ENCODE results near the gene PPP1R36.
"Not testable (repeated sequence)": the region's sequence is repeated elsewhere in the genome, so short reads cannot be mapped to it uniquely, and the experiment has no call there.

PPP1R36 gene

DNA sequence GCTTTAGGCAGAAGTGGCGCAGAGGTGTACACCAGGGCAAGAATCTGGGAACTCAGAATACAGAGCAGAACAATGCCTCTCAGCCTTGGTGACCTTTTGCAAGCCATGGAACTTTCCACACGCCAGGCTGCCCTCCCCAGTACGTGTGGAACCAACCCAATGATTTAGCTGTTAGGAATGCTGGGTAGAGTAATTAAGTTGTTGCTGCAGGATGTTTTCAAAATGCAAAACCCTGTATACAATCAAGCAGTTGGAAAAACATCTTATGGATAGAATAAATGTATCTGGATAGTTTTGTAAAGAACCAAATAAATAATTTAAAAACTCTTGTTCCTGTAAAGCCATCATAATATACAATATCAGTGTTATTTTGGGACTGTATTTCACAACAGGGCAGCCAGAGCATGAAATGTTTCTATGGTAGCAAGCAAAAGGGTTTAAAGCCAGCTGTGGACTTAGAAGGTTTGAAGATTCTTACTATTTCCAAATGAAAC is 19.4 kb downstream of the PPP1R36 start:
- DNase-seq (ENCODE audit: low spot score): no peak

GRCh38 chr14:64569646-64570045 is 19.9 kb downstream of the PPP1R36 start:
- not testable (repeated sequence) for DNase-seq (ENCODE audit: low spot score)

DNA sequence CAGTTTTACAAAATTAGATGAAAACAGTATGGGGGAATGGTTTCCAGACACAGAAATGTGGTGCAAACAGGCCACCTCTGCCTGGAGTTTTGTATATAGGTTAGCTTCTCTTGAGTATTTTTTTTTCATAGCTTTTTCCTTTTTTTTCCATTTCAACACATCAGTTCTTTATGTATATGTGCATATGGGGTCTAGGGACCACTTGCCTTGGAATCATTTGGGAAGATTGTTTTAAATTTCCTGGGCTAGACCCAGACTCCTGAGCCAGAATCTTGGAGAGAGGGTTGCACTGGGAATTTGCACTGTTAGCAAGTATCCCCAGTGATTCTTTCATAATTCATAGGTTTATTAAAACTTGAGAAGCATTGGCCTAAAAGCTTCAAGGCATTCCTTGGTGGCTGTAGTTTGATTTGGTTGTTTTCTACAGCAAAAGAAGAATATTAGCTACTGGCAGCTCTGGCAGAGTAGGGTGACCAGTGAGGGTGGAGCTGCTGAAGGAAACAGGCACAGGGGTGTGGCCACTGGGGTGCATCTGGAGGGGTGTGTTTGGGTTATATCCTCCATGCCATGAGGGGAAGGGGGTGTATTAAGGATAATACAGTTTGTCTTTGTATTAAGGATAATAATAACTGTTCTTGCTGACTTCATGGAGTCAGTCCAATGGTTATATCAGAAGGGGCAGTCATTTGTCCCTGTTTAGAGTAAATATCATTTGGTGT is 22.8 kb downstream of the PPP1R36 start:
- DNase-seq (ENCODE audit: low spot score): no peak

GRCh38 chr14:64573109-64573508 is 23.3 kb downstream of the PPP1R36 start:
- no peak for DNase-seq (ENCODE audit: low spot score)

DNA sequence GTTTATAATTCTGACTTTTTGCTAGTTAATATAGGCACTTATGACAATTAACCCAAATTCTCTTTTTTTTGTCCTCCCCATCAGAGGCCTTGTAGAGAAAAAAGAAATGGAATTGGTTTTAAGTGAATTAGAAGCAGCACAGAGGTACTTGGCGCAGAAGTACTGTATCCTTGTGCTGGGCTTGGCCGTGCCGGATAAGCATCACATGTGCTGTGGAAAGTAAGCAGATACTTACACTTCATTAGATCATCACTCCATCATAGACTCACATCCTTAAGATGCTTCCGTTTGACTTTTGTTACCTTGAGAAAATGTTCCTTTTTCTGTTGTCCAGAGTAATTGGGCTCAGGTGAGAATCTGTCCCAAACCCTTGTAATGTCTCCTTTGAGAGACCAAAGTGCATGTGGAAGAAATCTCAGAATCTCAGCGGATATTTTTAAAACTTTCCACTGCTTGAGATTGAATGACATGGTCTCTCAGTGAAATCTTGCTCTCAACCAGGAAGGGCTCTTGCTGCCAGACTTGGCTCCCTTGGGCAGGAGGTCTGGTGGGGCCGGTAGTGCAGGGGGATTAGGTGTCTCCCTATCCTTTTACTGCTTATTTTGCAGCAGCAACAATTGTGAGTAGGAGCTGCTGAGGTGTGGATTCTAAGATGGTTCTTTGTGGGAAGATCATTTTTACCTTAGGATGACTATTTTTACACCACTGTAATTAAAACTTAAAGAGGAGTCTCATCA is 24.8 kb downstream of the PPP1R36 start:
- DNase-seq (ENCODE audit: low spot score): no peak

GRCh38 chr14:64577211-64577610 is 27.4 kb downstream of the PPP1R36 start:
- DNase-seq (ENCODE audit: low spot score): no peak

DNA sequence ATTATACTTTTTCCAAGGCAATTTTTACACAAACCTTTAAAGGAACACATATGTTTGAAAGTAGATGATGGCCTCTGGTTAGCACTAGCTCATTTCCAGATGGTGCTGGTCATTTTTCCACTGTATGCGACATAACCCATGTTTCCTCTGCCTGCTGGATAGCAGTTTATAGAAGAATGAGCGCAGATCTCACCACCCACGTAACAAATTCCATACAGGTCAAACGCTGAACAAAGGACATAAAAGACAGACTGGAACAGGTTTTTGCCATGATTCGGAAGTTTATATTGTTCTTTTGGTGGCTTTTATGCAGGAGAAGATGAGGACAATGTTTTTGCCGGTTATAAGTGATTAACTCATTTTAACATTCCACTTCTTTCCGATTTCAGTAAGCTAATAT is 30.7 kb downstream of the PPP1R36 start:
- no peak for DNase-seq (ENCODE audit: low spot score)

DNA sequence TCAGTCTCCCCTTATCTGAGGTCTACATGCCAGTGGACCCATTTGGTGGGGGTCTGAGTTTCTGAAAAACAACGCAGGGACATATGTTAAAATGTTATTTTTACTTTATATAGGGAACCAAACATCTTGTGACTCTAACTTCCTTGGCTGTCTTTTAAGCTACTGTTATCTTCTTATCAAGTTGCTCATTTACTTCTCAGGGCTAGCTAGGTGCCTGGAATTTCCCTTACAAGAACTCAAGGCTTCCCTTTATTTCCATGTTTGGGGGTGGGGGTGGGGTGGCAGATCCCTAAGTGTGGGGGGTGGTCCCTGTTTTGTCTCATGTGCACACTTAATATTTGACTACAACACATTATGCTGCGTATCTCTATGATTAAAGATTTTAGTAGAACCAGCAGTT is 31.6 kb downstream of the PPP1R36 start:
- DNase-seq (ENCODE audit: low spot score): no peak

DNA sequence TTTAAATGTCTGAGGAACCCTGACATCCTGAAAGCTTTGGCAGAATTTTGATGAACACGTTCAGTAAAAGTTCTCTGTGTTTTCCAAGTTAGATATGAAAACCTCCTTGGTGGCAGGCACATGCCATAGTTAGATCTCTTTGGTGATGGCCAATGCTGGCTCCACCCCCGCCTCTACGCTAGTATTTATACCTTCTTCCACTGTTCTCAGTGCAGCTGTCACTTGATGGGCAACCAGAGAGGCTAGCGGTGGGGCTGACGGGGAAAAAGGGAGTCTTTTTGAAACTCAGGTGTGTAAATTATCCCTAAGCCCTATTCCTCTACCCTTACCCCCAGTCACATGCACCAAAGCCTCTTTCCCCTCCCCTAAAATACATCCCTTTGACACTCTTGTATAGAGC is 32.1 kb downstream of the PPP1R36 start:
- DNase-seq (ENCODE audit: low spot score): no peak

- no peak for DNase-seq (ENCODE audit: low spot score)
These were observed 34.4 kb downstream of the PPP1R36 start for GRCh38 chr14:64584190-64584589.

DNA sequence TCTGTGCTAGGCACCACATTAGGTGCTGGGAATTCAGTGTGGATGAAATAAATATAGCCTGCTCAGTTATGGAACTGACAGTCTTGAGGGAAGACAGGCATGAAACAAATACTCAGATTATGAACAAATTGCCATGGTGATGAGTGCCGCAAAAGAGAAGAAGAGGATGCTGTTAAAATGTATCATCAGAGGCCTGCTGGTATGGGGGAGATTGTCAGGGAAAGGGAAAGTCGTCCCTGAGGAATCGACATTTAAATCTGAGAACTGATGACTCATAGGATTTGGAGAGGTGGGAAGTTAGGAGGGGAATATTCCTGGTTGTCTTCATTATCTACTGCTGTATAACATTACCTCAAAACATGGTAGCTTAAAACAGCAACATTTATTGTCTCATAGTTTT is 42.0 kb downstream of the PPP1R36 start:
- no peak for DNase-seq (ENCODE audit: low spot score)

DNA sequence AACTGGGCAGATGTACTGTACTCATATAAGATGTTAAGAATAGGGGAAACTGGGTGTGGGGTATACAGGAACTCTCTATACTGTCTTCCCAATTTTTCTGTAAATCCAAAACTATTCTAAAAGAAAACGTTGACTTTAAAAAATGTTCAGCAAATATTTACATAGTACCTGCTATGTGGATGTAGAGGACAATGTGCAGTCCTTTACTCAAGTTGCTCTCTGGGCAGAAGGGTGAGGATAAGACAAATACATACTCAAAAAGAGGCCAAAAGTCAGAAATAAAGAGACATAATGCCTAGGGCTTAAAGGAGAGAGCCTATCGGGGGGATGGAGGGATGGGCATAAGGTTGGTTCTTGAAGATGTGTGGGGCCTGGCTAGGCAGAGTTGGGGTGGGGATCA is 44.7 kb downstream of the PPP1R36 start:
- no peak for DNase-seq (ENCODE audit: low spot score)

- no peak for DNase-seq (ENCODE audit: low spot score)
These were observed 48.6 kb downstream of the PPP1R36 start for GRCh38 chr14:64598404-64598803.

- no peak for DNase-seq (ENCODE audit: low spot score)
These were observed 51.8 kb downstream of the PPP1R36 start for GRCh38 chr14:64601571-64601970.

- no peak for DNase-seq (ENCODE audit: low spot score)
These were observed 53.1 kb downstream of the PPP1R36 start for GRCh38 chr14:64602826-64603225.

DNA sequence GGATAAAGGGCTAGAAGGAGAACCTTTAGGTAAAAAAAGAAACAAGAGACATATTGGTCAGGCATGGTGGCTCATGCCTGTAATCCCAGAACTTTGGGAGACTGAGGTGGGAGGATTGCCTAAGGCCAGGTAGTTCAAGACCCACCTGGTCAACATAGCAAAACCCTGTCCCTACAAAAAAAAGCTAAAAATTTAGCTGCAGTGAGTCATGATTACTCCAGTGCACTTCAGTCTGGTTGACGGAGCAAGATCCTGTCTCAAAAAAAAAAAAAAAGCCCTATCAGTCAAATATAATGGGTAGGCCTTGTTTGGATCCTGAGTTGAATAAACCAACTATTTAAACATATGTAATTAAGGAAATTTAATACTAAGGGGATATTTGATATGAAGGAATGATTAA is 54.2 kb downstream of the PPP1R36 start:
- DNase-seq (ENCODE audit: low spot score): no peak

DNA sequence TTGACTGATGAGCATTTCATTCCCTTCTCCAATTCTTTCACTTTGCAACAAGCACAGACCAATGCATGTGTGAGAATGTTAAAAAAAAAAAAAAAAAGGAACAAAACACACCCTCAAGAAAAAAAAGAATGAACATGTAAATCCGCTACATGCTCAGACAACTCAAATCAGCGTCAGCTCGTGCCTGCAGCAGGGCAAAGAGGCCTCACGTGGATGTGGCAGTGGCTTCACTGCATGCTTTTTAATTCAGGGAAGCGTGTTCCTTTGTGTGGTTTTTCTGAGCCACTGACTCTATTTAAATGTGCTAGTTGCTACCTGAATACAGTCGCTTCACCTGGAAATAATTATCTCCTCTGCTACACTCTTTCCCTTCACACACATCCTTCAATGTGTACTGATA is 55.1 kb downstream of the PPP1R36 start:
- no peak for DNase-seq (ENCODE audit: low spot score)

DNA sequence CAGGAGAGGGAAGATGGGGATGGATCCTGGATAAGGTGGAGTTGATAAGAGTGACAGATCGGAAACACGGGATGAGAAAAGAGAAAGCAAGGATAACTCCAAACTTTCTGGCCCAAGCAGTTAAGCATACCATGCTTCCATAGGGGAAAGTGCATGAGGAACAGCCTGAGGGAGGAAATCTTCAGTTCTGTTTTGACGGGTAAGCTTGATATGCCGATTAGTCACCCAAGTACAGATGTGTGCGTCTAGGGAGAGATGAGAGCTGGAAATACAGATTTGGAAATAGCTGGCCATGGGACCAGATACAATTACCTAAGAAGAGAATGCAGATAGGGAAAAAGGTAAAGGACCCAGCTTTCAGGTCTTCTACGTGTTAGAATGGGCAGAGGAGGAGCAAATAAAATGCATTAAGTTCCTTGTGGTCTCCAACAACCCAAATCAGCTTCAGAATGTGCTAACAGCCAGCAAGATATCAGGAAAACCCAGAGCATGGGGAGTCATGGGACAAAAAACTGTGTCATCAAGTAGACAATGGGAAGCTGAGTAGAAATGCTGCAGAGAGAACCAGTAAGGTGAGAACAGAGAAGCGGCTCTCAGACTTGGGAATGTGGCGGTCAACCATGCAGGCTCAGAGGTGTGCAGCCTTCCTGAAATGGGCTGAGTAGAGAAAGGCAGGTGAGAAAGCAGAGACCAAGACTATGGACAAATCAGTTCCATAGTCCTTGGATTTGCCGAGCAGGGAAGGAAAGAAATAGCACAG is 56.3 kb downstream of the PPP1R36 start:
- DNase-seq (ENCODE audit: low spot score): no peak

- DNase-seq (ENCODE audit: low spot score): no peak
These were observed 60.4 kb downstream of the PPP1R36 start for GRCh38 chr14:64610049-64610746.

DNA sequence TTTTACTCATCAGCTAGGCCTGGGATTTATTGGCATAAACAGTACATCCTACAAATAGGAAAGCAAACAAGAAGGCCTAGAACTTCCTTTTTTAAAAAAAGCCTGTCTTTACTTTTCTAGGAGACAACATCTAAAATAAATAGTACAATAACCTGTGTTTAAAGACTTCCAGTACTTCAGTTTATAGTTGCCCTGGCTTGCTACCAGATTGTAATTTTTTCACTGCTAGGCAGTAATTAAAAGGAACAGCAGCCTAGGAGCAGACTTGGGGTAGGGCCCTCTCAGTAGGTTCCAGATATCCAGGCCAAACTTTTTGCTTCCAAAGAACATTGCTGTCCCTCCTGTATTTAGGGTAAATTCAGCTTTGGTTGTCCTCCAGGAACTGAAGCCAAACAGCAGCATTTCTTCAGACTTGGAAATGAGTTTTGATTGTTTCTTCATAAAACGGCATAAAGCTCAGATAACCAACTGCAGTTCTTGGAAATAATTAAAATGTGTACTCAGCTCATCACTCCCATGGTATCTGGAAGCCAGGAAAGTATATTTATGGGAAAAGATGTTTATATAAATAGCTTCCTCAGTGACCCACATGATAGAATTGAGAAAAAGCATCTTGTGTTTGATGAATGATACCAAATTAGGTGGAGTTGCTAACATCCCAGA is 61.7 kb downstream of the PPP1R36 start:
- DNase-seq (ENCODE audit: low spot score): no peak

DNA sequence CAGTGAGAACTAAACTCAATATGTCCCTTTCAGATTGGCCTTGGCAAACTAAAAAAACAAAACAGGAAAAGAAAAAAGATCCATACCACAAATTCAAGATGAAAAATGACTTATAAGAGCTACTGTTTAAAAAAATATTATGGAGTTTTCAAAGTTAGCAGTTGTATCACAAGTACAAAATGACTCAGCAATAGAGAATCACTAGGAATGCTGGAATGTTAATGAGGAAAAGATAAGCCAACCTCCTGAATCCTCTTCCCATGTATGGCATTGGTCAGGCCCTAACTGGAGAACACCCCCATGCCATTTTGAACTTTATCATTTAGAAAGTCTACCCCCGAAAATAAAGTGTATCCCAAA is 62.2 kb downstream of the PPP1R36 start:
- DNase-seq (ENCODE audit: low spot score): no peak
